Esophagus squamous epithelium (tissue), 5 donors: ENCODE measurements around the gene SMYD3. TPM values are rescaled to one million over a fixed set of nuclear protein-coding genes. Genes with fewer than 3 reads are reported as not detected.

Experiments used
- DNase-seq: peaks from one replicate; lab custom pipeline; 2025; lab: John Stamatoyannopoulos, UW
- H3K27ac ChIP-seq, 4 donors: fragments of 200-600 bp; sonication (generic); one replicate each; pipeline ENCODE4 v1.5.1; 2016 to 2019; ENCODE audit warnings: mild to moderate bottlenecking in 1 of 4
- H3K27me3 ChIP-seq, 4 donors: fragments of 200-600 bp; sonication (generic); 1 replicate in 3 of 4; 2 replicates in 1 of 4; pipeline versions ENCODE4 v1.5.1 to v1.6.0; 2017 to 2021; ENCODE audit warnings: antibody characterized with exemption in 1 of 4
- H3K36me3 ChIP-seq, 3 donors: fragments of 200-600 bp; sonication (generic); one replicate each; pipeline ENCODE4 v1.5.1; 2016 to 2019
- H3K4me1 ChIP-seq, 3 donors: fragments of 200-600 bp; sonication (generic); one replicate each; pipeline ENCODE4 v1.5.1; 2017 to 2019
- H3K4me3 ChIP-seq, 4 donors: fragments of 200-600 bp; sonication (generic); 1 replicate in 3 of 4; 2 replicates in 1 of 4; pipeline ENCODE4 v1.5.1; 2016 to 2019; ENCODE audit warnings: mild to moderate bottlenecking in 2 of 4, moderate library complexity in 1 of 4
- H3K9me3 ChIP-seq, 3 donors: fragments of 200-600 bp; sonication (generic); one replicate each; pipeline ENCODE4 v1.5.1; 2016 to 2019
- CTCF ChIP-seq, 6 experiments: fragments of 450-650 bp in 4 of 6; fragments of 200-600 bp in 2 of 6; sonication (generic) in 2 of 6; IDR thresholded peaks; one replicate each; pipeline ENCODE4 v1.5.1; 2016 to 2019; ENCODE audit warnings: antibody characterized with exemption in 6 of 6, mild to moderate bottlenecking in 4 of 6, moderate library complexity in 4 of 6
- POLR2A ChIP-seq, 4 donors: fragments of 450-650 bp; IDR thresholded peaks; one replicate each; pipeline ENCODE4 v1.6.1; 2017; ENCODE audit warnings: antibody characterized with exemption in 4 of 4, mild to moderate bottlenecking in 4 of 4, moderate library complexity in 3 of 4
- WGBS, 2 donors: methylation state at CpG; one replicate each; pipeline ENCODE4 v1.1.5; 2018; 5-methylcytosine and 5-hydroxymethylcytosine counted together
- intact Hi-C: fragments of 100-400 bp; cut with DNase I; formaldehyde crosslinking; loops from one replicate; pipeline ENCODE4 v1.15.0; 2022
- total RNA-seq, 4 donors: library from RNA; depleted of rRNA; stranded (reverse); fragments of >200 nt; gene quantifications; one replicate each; pipeline ENCODE4 v1.1.0, GENCODE V29; 2016
- donor health status: DM: yes; HTN: yes; CAD: no.

SMYD3 gene
- total RNA-seq, 4 donors from 2014 or later, result 8.4 to 15.8 (median 11.5) TPM

DNA sequence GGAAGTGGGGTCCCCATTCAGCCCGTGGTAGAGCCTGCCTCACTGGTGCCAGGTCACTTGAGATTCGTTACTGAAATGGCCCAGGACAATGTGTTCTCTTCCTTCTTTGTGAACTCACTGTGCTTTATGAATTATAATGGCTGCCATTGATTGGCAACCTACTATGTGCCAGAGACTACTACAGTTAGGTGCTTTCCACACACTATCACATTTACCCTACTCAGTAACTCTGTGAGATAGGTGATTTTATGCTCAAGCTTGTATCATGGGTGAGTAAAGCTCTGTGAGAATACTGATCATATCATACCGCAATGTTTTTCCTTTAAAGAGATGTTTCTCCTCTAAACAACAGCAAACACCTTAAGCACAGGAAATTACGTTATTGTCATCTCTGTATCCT, 225.9 kb downstream of the SMYD3 start:
- 62 to 83% methylated on average over 4 of the region's 4 CpGs for WGBS, 2 donors
- H3K4me3 ChIP-seq, result no peak overlapping the region
- H3K9me3 ChIP-seq, result no peaks in the 10 kb centered on the region
- H3K27me3 ChIP-seq, result no peaks in the 10 kb centered on the region
- no peak for DNase-seq
- TF ChIP-seq CTCF (IDR thresholded peaks at IDR 0.05), result no peak
- no peak for TF ChIP-seq POLR2A (IDR thresholded peaks at IDR 0.05)
- H3K27ac ChIP-seq, result no peak overlapping the region
- H3K4me1 ChIP-seq, result no peaks in the 10 kb centered on the region
- H3K36me3 ChIP-seq, result no peaks in the 10 kb centered on the region
- intact Hi-C loops, result no loop called here

- no peaks in the 10 kb centered on the region for H3K9me3 ChIP-seq
- WGBS, 2 donors, result 92 to 95% methylated on average over 3 of the region's 3 CpGs
- H3K27ac ChIP-seq, result no peak overlapping the region
- no peaks in the 10 kb centered on the region for H3K4me1 ChIP-seq
- no peaks in the 10 kb centered on the region for H3K36me3 ChIP-seq
- DNase-seq, result no peak
- no peak for TF ChIP-seq POLR2A (IDR thresholded peaks at IDR 0.05)
- peak in 2 of 6 experiments; percentile 7 to 32 for TF ChIP-seq CTCF (IDR thresholded peaks at IDR 0.05)
- H3K27me3 ChIP-seq, result no peaks in the 10 kb centered on the region
- intact Hi-C loops, result no loop called here
- no peak overlapping the region for H3K4me3 ChIP-seq
Observed at GRCh38 chr1:246280551-246280950, 226.5 kb downstream of the SMYD3 start.

GRCh38 chr1:246279402-246279801, 227.7 kb downstream of the SMYD3 start:
- no peaks in the 10 kb centered on the region for H3K27me3 ChIP-seq
- H3K36me3 ChIP-seq, result no peaks in the 10 kb centered on the region
- no peak overlapping the region for H3K27ac ChIP-seq
- DNase-seq, result no peak
- intact Hi-C loops, result no loop called here
- no peak overlapping the region for H3K4me3 ChIP-seq
- TF ChIP-seq POLR2A (IDR thresholded peaks at IDR 0.05) (no peak), CTCF (IDR thresholded peaks at IDR 0.05) (no peak)
- 90 to 94% methylated on average over 5 of the region's 5 CpGs for WGBS, 2 donors
- H3K9me3 ChIP-seq, result no peaks in the 10 kb centered on the region
- no peaks in the 10 kb centered on the region for H3K4me1 ChIP-seq

GRCh38 chr1:246278371-246278770, 228.7 kb downstream of the SMYD3 start:
- Histone ChIP-seq H3K27me3 (no peaks in the 10 kb centered on the region), H3K4me1 (no peaks in the 10 kb centered on the region), H3K9me3 (no peaks in the 10 kb centered on the region), H3K27ac (no peak overlapping the region), H3K4me3 (no peak overlapping the region), H3K36me3 (no peaks in the 10 kb centered on the region)
- 83 to 89% methylated on average over 5 to 6 of the region's 6 CpGs for WGBS, 2 donors
- intact Hi-C loops, result no loop called here
- no peak for TF ChIP-seq POLR2A (IDR thresholded peaks at IDR 0.05)
- TF ChIP-seq CTCF (IDR thresholded peaks at IDR 0.05), result no peak
- no peak for DNase-seq

- TF ChIP-seq POLR2A (IDR thresholded peaks at IDR 0.05) (no peak), CTCF (IDR thresholded peaks at IDR 0.05) (no peak)
Observed at GRCh38 chr1:246275036-246275435, 232.0 kb downstream of the SMYD3 start.

More at GRCh38 chr1:246275036-246275435, 232.0 kb downstream of the SMYD3 start:
- Histone ChIP-seq H3K4me1 (no peaks in the 10 kb centered on the region), H3K27me3 (no peaks in the 10 kb centered on the region), H3K4me3 (no peak overlapping the region), H3K27ac (no peak overlapping the region), H3K9me3 (no peaks in the 10 kb centered on the region), H3K36me3 (no peaks in the 10 kb centered on the region)
- no peak for DNase-seq
- 85 to 97% methylated on average over 3 of the region's 3 CpGs for WGBS, 2 donors
- intact Hi-C loops, result no loop called here
